K562 (cell line): Measurements from ENCODE around the gene CDKN3. TPM values are rescaled to one million over a fixed set of nuclear protein-coding genes. Genes with fewer than 3 reads are reported as not detected.
"Not testable (repeated sequence)": the region's sequence is repeated elsewhere in the genome, so short reads cannot be mapped to it uniquely, and the experiment has no call there.

Source experiments
- ATAC-seq: fragments of 200-7000 bp; cut with Tn5 transposase; 3 replicates; pipeline ENCODE4 v1.9.1; 2020; ENCODE audit warnings: moderate library complexity
- BruUV-seq: library from RNA; stranded (reverse); fragments of 400-500 nt; replicated peaks from 2 replicates; lab custom pipeline; 2021; lab: Mats Ljungman, UMichigan
- CTCF ChIA-PET: fragments of 300-600 bp; formaldehyde crosslinking; extraction: SDS; loops from one replicate; lab custom pipeline; 2021; ENCODE audit warnings: low intra/inter-chr PET ratio; lab: Yijun Ruan, JAX
- POLR2A ChIA-PET: fragments of 300-600, 350-650 bp; sonication (Branson Sonifier 250); formaldehyde crosslinking; extraction: SDS; loops from one replicate; lab custom pipeline; 2021; ENCODE audit warnings: antibody characterized with exemption, inconsistent platforms; lab: Yijun Ruan, JAX
- DNase-seq, 4 experiments: peaks; one replicate each; pipeline versions ENCODE4 v3.0.0 to v3.0.0-alpha.2; 2011 to 2018; ENCODE audit warnings: low spot score in 3 of 4, mixed read lengths in 3 of 4; ENCODE audit errors: extremely low read depth in 1 of 4
- FAIRE-seq: peaks from 2 replicates; lab custom pipeline; 2011; peaks lifted over from hg19 to GRCh38; lab: Jason Lieb, UNC
- H2AFZ ChIP-seq: 2 replicates; pipeline ENCODE4 v1.6.0; 2011; ENCODE audit warnings: low read depth, low read length, control low read depth, inconsistent platforms
- H3K27ac ChIP-seq: fragments of 200-600 bp; 3 replicates; pipeline ENCODE4 v1.8.0; 2011; ENCODE audit warnings: low read depth, mild to moderate bottlenecking, control low read depth, inconsistent platforms, low read length, moderate library complexity, mixed read lengths; ENCODE audit errors: extremely low read depth
- H3K27me3 ChIP-seq, 2 experiments: fragments of 300-600 bp in 1 of 2; 2 replicates in 1 of 2; 3 replicates in 1 of 2; pipeline versions ENCODE4 v1.6.0 to v1.8.0; 2011; ENCODE audit warnings: inconsistent platforms in 2 of 2, low read length in 2 of 2, mild to moderate bottlenecking in 1 of 2, mixed read lengths in 1 of 2, moderate library complexity in 1 of 2; ENCODE audit not compliant: control insufficient read depth in 2 of 2, insufficient read depth in 2 of 2
- H3K36me3 ChIP-seq: fragments of 300-600 bp; 3 replicates; pipeline ENCODE4 v1.8.0; 2011; ENCODE audit warnings: mild to moderate bottlenecking, low read length, inconsistent platforms; ENCODE audit not compliant: control insufficient read depth, insufficient read depth
- H3K4me1 ChIP-seq, 2 experiments: fragments of 200-600 bp in 1 of 2; replicated peaks in 1 of 2; 2 replicates in 1 of 2; 3 replicates in 1 of 2; pipeline versions ENCODE4 v1.5.1 to v1.8.0; 2011; ENCODE audit warnings: inconsistent platforms in 2 of 2, low read length in 2 of 2, mild to moderate bottlenecking in 1 of 2, mixed read lengths in 1 of 2, moderate library complexity in 1 of 2; ENCODE audit not compliant: control insufficient read depth in 2 of 2, insufficient read depth in 2 of 2
- H3K4me2 ChIP-seq: 2 replicates; pipeline ENCODE4 v1.6.1; 2011; ENCODE audit warnings: low read length, control low read depth, inconsistent platforms, mixed read lengths; ENCODE audit not compliant: insufficient read depth
- H3K4me3 ChIP-seq: fragments of 200-600 bp; sonication (generic), shearing (Covaris generic); 2 replicates; pipeline ENCODE4 v1.5.1; 2016; ENCODE audit warnings: control low read depth, inconsistent platforms
- H3K79me2 ChIP-seq: fragments of 200-600 bp; 3 replicates; pipeline ENCODE4 v1.8.0; 2011; ENCODE audit warnings: low read length, inconsistent platforms; ENCODE audit not compliant: control insufficient read depth, insufficient read depth
- H3K9ac ChIP-seq, 2 experiments: 2 replicates each; pipeline versions ENCODE4 v1.6.0 to v1.6.1; 2011; ENCODE audit warnings: low read depth in 2 of 2, low read length in 2 of 2, control low read depth in 1 of 2, inconsistent platforms in 1 of 2, mild to moderate bottlenecking in 1 of 2, mixed read lengths in 1 of 2; ENCODE audit not compliant: insufficient read depth in 1 of 2
- H3K9me1 ChIP-seq: one replicate; pipeline ENCODE4 v1.6.0; 2011; ENCODE audit warnings: inconsistent platforms, mild to moderate bottlenecking, low read length, moderate library complexity; ENCODE audit not compliant: control insufficient read depth, insufficient read depth
- H3K9me3 ChIP-seq: replicated peaks from 2 replicates; pipeline ENCODE4 v1.5.1; 2011; ENCODE audit warnings: low read depth, low read length, inconsistent platforms; ENCODE audit not compliant: control insufficient read depth, insufficient read depth
- H4K20me1 ChIP-seq: replicated peaks from 2 replicates; pipeline ENCODE4 v1.6.1; 2011; ENCODE audit warnings: low read length, inconsistent platforms, mixed read lengths; ENCODE audit not compliant: control insufficient read depth, insufficient read depth
- BMI1 ChIP-seq: fragments of 150-350 bp; IDR thresholded peaks from 2 replicates; pipeline ENCODE4 v1.6.1; 2014; ENCODE audit warnings: low read length
- WGBS: fragments of 100-300 bp; shearing (Covaris generic); methylation state at CpG from one replicate; pipeline ENCODE4 v1.1.6; 2016; ENCODE audit warnings: low coverage, mixed read lengths; ENCODE audit not compliant: insufficient coverage; ENCODE audit errors: missing lambda C conversion rate; 5-methylcytosine and 5-hydroxymethylcytosine counted together
- in situ Hi-C: fragments of 300-500 bp; cut with MboI; formaldehyde crosslinking; loops from 4 replicates; pipeline ENCODE4 v1.15.0; 2018; ENCODE audit warnings: inconsistent platforms, mixed read lengths
- intact Hi-C: fragments of 100-400 bp; cut with micrococcal nuclease; formaldehyde crosslinking; loops from 2 replicates; pipeline ENCODE4 v1.14.2; 2022
- polyA plus RNA-seq, 8 experiments: library from polyadenylated mRNA; depleted of rRNA in 4 of 8; stranded (reverse) in 5 of 8; unstranded in 3 of 8; fragments of >200 nt; fragmentation: Nextera tagmentation in 2 of 8; fragmentation: Illumina TruSeq in 1 of 8; extraction: Ambion mirVana in 2 of 8; extraction: Trizol in 1 of 8; gene quantifications; 2 replicates each; pipeline versions ENCODE4 v1.2.1 to v1.2.3, GENCODE V29; 2011 to 2014; ENCODE audit warnings: inconsistent platforms in 1 of 8, missing spikeins in 1 of 8
- total RNA-seq, 7 experiments: library from RNA; depleted of rRNA in 6 of 7; stranded (reverse); fragments of >200 nt in 6 of 7; fragmentation: Illumina TruSeq in 2 of 7; extraction: Trizol in 2 of 7; gene quantifications; 2 replicates each; pipeline versions ENCODE4 v1.2.1 to v1.2.3, GENCODE V29; 2011 to 2021; ENCODE audit warnings: low replicate concordance in 1 of 7

Gene CDKN3
- total and polyA plus RNA-seq, 9 of the 15 experiments (the other 6 are each of a cell fraction or from before 2014, with no cell fraction given): 41.3 to 128 (median 70.7) TPM

DNA sequence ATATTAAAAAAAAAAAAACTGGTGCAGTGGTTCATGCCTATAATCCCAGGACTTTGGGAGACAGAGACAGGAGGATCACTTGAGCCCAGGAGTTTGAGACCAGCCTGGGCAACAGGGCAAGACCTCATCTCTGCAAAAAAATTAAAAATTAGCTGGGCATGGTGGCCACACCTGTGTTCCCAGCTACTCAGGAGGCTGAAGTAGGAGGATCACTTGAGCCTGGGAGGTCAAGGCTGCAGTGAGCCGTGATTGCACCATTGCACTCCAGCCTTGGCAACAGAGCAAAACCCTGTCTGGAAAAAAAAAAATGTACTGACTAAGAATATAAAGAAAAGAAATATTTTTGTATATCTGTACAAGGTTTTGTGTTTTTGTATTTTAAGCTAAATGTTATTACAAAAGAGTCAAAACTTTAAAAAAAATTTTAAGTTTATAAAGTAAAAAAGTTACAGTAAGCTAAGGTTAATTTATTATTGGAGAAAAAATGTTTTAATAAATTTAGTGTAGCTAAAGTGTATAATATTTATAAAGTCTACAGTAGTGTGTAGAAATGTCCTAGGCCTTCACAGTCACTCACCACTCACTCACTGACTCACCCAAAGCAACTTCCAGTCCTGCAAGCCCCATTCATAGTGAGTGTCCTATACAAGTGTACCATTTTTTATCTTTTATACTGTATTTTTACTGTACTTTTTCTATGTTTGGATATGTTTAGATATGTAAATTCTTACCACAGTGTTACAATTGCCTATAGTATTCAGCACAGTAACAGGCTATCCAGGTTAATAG is 60.2 kb downstream of the CDKN3 start:
- ATAC-seq, in situ Hi-C loops, H3K27ac ChIP-seq, H3K9me3 ChIP-seq, POLR2A ChIA-PET, H2AFZ ChIP-seq, BruUV-seq, H3K27me3 ChIP-seq, H4K20me1 ChIP-seq, H3K4me2 ChIP-seq, H3K4me1 ChIP-seq, intact Hi-C loops, H3K9me1 ChIP-seq, H3K36me3 ChIP-seq, DNase-seq, H3K9ac ChIP-seq, H3K79me2 ChIP-seq, FAIRE-seq, H3K4me3 ChIP-seq: not testable (repeated sequence)
- WGBS: 33% methylated on average over 1 of the region's 1 CpG
- CTCF ChIA-PET: interaction anchor here (0.7 kb wide), 1 partner anchor 18 kb away, joined by 4 read pairs; no protein-coding TSS in a partner anchor

DNA sequence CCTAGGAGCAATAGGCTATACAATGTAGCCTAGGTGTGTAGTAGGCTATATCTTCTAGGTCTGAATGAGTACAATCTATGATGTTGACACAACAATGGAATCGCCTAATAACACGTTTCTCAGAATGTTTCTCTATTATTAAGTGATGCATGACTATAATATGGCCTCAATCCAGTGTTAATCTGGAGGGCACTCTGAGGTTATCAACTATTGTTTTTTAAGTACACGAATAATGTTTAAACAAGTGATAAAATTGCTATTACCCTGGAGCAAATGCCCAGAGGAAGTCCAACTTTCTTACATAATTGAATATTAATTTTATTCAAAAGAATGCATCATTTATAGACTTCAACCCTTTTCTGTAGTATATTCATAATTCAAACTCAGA is 60.8 kb downstream of the CDKN3 start:
- H3K27me3 ChIP-seq: no peaks in the 10 kb centered on the region
- H2AFZ ChIP-seq: no peak overlapping the region
- no peak overlapping the region for H3K9ac ChIP-seq
- no TSS peak for BruUV-seq
- CTCF ChIA-PET: no interaction called here
- H3K9me3 ChIP-seq: peaks cover 1% of the 10 kb centered on the region; the same call in 1 of the 2 replicates
- DNase-seq (no peak), ATAC-seq (no peak), FAIRE-seq (no peak)
- no peak for TF ChIP-seq BMI1
- no peak overlapping the region for H3K27ac ChIP-seq
- no peak overlapping the region for H3K4me2 ChIP-seq
- no peak overlapping the region for H3K4me3 ChIP-seq
- POLR2A ChIA-PET: no interaction called here
- no peaks in the 10 kb centered on the region for H3K79me2 ChIP-seq
- H3K36me3 ChIP-seq: no peaks in the 10 kb centered on the region
- in situ Hi-C loops (no loop called here), intact Hi-C loops (no loop called here)
- no peaks in the 10 kb centered on the region for H3K9me1 ChIP-seq
- H3K4me1 ChIP-seq: no peaks in the 10 kb centered on the region
- H4K20me1 ChIP-seq: no peaks in the 10 kb centered on the region
- WGBS: 2% methylated on average over 3 of the region's 3 CpGs

DNA sequence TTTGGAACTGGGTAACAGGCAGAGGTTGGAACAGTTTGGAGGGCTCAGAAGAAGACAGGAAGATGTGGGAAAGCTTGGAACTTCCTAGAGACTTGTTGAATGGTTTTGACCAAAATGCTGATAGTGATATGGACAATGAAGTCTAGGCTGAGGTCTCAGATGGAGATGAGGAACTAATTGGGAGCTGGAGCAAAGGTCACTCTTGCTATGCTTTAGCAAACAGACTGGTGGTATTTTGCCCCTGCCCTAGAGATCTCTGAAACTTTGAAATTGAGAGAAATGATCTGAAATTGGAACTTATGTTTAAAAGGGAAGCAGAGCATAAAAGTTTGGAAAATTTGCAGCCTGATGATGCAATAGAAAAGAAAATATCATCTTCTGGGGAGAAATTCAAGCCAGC is 61.7 kb downstream of the CDKN3 start:
- H2AFZ ChIP-seq, H3K4me2 ChIP-seq, in situ Hi-C loops, H3K36me3 ChIP-seq, CTCF ChIA-PET, DNase-seq, H3K27me3 ChIP-seq, H3K9me1 ChIP-seq, BruUV-seq, H3K9ac ChIP-seq, H3K9me3 ChIP-seq, FAIRE-seq, intact Hi-C loops, H3K79me2 ChIP-seq, H3K27ac ChIP-seq, H3K4me1 ChIP-seq, H3K4me3 ChIP-seq, ATAC-seq, H4K20me1 ChIP-seq: not testable (repeated sequence)
- POLR2A ChIA-PET: interaction anchor here (1.3 kb wide), 1 partner anchor 9 kb away, joined by 3 read pairs; no protein-coding TSS in a partner anchor
